GM10266 (cell line): ENCODE measurements around the gene XKR8.

Experiments used
- DNase-seq: peaks from one replicate; pipeline ENCODE4 v3.0.0; 2012; ENCODE audit errors: extremely low spot score
- CTCF ChIP-seq: IDR thresholded peaks from 2 replicates; pipeline ENCODE4 v1.5.1; 2012; ENCODE audit warnings: mild to moderate bottlenecking, low read depth; ENCODE audit not compliant: control insufficient read depth, insufficient read depth; ENCODE audit errors: missing control alignments

Gene XKR8

DNA sequence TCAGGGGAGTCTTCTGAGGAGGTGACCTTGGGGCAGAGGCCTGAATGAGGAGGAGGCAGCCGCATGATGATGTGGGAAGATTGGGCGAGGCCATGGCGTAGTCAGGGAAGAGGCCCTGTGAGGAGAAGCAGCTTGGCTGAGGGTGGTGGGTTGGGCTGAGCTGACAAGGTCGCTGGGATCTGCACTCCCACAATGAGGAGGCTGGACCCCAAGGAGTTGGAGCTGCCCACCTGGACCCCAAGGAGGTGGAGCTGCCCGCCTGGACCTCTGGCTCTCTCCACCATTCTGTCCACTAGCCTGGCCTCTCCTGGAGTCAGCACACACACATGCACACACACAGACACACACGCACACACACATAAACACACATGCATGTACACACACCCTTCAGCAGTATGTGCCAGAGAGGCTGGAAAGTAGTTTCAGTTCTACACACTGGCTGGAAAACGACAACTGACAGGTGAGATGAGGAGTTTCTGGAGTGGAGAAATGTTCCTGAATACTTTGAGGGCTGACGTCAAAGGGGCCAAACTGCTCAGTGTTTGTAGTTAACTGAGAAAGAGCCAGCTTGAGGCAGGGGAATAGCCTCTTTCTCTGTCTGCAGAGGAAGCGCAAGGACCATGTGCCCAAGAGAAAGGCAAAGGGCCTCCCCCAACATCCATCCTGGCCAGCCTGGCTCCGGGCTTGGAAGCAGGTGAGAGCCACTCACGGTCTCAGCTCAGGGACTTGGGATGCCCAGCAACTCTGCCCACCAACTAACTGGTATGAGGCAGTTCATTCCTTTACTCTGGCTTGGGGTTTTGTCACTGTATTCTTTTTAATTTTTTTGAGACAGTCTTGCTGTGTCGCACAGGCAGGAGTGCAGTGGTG, 17.9 kb upstream of the XKR8 start:
- DNase-seq: no peak
- TF ChIP-seq CTCF: no peak

DNA sequence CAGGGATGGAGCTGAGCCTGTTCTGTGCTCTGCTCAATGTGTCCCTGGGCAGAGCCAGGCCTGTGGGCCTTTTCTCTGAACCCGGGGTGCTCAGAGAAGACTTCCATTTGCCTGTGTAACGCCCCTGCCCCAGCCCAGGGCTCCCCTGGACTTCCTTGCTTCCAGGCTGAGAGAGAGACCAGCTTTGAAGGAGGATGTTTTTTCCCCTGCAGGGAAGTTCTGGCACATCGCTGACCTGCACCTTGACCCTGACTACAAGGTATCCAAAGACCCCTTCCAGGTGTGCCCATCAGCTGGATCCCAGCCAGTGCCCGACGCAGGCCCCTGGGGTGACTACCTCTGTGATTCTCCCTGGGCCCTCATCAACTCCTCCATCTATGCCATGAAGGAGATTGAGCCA, 14.8 kb upstream of the XKR8 start:
- no peak for DNase-seq
- no peak for TF ChIP-seq CTCF

GRCh38 chr1:27949027-27949426, 10.7 kb upstream of the XKR8 start:
- no peak for DNase-seq
- no peak for TF ChIP-seq CTCF

DNA sequence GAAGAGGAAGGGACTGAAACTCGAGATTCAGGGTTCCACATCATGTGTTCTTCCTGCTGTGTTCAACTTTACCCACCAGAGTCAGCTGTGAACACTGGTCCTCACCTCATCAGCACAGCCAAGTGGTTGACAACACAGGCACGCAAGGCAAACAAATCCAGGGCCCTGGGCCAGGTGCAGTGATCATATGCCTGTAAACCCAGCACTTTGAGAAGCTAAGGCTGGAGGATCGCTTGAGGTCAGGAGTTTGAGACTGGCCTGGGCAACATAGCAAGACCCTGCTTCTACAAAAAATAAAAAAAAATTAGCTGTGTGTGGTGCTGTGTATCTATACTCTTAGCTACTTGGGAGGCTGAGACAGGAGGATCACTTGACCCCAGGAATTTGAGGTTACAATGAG, 8.4 kb upstream of the XKR8 start:
- no peak for TF ChIP-seq CTCF
- no peak for DNase-seq

DNA sequence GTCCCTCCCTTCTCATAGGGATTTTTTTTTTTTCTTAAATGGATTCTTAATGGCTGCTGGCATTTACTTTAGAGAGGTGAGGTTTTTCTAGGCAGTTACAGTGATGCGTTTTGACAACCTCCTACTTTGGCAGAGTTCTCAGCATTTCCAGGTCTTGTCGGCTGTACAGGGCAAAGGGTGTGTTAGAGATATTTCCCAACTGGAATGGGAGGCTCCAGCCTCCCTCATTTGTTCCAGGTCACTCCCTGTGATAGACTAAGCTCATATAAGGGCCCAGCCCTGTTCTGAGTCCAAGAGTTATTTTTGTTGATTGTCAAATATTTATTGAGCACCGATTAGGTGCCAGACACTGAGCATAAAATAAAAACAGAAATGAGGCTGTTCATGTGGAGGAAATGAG, 7.6 kb upstream of the XKR8 start:
- DNase-seq: no peak
- TF ChIP-seq CTCF: no peak

DNA sequence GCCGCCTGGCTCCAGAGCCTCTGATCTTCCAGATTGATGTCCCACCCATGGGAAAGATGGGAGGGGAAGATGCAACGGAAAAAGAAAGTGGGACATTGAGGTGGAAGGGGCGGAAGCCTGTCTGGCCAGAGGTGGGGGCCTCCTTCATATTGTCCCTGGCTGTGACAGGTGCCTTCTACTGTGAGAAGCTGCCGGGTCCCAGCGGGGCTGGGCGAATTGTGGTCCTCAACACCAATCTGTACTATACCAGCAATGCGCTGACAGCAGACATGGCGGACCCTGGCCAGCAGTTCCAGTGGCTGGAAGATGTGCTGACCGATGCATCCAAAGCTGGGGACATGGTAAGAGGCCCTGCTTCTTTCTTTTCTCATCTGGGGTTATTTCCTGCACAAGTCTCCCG, 5.6 kb upstream of the XKR8 start:
- no peak for TF ChIP-seq CTCF
- no peak for DNase-seq

DNA sequence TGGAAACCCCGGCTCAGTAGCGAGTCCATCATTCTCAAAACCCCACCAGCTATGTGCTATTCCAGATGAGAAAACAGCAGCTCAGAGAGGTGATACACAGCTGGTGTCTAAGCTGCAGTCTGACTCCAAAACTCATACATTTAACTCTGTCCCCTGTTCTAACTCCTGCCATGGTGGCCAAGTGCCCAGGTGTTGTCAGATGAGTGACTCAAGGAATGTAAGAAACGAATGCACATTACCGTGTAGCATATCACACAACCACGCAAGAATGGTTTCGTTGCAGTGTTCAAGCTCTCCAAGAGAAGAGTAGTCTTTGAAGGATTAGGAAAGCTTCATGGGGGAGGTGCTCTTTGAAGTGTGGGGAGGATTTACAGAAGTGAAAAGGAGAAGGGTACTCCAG, 4.7 kb upstream of the XKR8 start:
- no peak for TF ChIP-seq CTCF

More for the DNA sequence above, 4.7 kb upstream of the XKR8 start:
- no peak for DNase-seq
